Measurements from ENCODE around the gene SUSD6.

Gene SUSD6

DNA sequence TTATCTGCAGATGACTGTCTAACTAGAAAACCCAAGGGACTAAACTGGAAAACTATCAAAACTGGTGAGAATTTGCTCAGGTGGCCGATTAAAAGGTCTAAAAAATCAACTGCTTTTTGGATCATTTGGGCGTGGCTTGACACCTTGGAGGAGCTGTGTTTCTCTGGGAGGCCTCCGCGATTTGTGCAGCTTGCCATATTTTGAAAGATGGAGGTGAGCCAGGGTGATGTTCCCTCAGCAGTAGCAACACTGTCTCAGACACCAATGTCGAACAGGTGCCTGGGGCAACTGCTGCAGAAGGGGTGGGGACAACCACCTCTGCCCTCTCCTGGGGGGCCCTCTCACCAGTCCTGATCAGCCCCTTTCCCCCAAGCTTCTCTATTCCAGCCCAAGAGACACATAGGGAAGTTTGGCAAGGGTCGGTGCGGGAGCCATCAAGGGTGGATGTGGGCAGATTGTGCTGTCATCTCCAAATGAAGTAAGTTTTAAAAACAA, 40.5 kb upstream of the SUSD6 start:
- peak overlapping the region; percentile 93 for H2BK5ac ChIP-seq (ENCODE audit: low read length)
- H3K18ac ChIP-seq (ENCODE audit: low read length): peak overlapping the region; percentile 40
- WGBS, 2 donors (ENCODE audit: extremely low coverage in 2 of 2, insufficient read length in 2 of 2, insufficient replicate concordance in 1 of 2): no CpG with 5 or more reads among the region's 7 CpGs
- no peak overlapping the region for H3K9ac ChIP-seq (ENCODE audit: low read depth, low read length, poor library complexity)
- peaks cover 7 to 15% of the 10 kb centered on the region in 2 donors for H3K9me3 ChIP-seq (replicated peaks in 1 of 2; ENCODE audit: control insufficient read depth in 2 of 2, insufficient read depth in 1 of 2, low read depth in 1 of 2, low read length in 2 of 2)
- no peak overlapping the region for H2BK15ac ChIP-seq (ENCODE audit: low read length)
- H2BK12ac ChIP-seq (ENCODE audit: low read length): no peak overlapping the region
- no peak for DNase-seq (ENCODE audit: low spot score)
- H3K4me1 ChIP-seq (ENCODE audit: control insufficient read depth in 2 of 2, insufficient read depth in 1 of 2, low read depth in 1 of 2, low read length in 2 of 2): peaks cover 4 to 10% of the 10 kb centered on the region in 2 donors
- H3K4me3 ChIP-seq (ENCODE audit: low read length in 2 of 2): no peak overlapping the region
- H3K4me2 ChIP-seq (ENCODE audit: insufficient read depth, low read length, poor library complexity, severe bottlenecking): no peak overlapping the region
- no peak overlapping the region for H3K27ac ChIP-seq (replicated peaks; ENCODE audit: low read length)
- peak overlapping the region; percentile 100 for H2AK5ac ChIP-seq (ENCODE audit: low read depth, low read length)
- no peak overlapping the region for H4K91ac ChIP-seq (ENCODE audit: low read depth, low read length, poor library complexity)
- H2BK120ac ChIP-seq (ENCODE audit: low read depth, low read length): no peak overlapping the region
- H4K8ac ChIP-seq (ENCODE audit: low read depth, low read length): no peak overlapping the region
- no peak overlapping the region for H3K4ac ChIP-seq (ENCODE audit: low read length)
- peaks cover 22 to 29% of the 10 kb centered on the region in 2 donors for H3K36me3 ChIP-seq (replicated peaks in 1 of 2; ENCODE audit: control insufficient read depth in 2 of 2, insufficient read depth in 2 of 2, low read length in 2 of 2)
- H3K14ac ChIP-seq (ENCODE audit: low read length): no peak overlapping the region
- no peak overlapping the region for H2AFZ ChIP-seq (ENCODE audit: low read length)
- H3K27me3 ChIP-seq (ENCODE audit: control insufficient read depth in 3 of 3, insufficient read depth in 3 of 3, low read depth in 1 of 3, low read length in 3 of 3): no peaks in the 10 kb centered on the region
- H3K79me1 ChIP-seq (ENCODE audit: low read depth, low read length): peaks cover 20% of the 10 kb centered on the region
- H3K23ac ChIP-seq (ENCODE audit: low read depth, low read length, poor library complexity): no peak overlapping the region

DNA sequence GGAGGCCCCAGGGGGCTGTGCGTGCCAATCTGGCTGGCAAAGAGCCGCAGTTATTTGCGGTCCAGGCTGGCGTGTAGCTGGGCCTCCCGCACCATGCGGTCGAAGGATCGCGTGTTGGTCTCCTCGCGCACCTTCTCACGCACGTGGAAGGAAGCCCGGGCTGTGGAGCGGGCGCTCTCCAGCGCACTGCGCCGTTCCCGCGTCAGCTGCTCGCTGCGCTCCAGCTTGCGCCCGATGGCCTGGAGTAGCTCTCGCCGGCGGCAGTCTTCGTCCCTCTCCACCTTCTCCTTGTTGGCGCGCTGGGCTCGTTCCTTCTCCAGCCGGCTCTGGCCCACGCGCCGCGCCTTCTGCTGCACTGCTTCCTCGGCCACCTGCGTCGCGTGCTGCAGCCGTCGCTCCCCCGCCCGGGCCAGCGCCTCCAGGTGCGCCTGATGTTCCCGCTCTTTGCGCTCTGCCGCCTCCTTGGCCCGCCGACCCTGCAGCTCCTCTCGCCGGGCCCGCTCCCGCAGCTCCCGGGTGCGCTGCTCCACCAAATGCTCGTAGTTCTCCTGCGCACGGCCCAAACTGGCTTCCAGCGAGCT, 39.9 kb upstream of the SUSD6 start:
- peak overlapping the region; percentile 93 for H2BK5ac ChIP-seq (ENCODE audit: low read length)
- H2BK120ac ChIP-seq (ENCODE audit: low read depth, low read length): no peak overlapping the region
- H3K9me3 ChIP-seq (replicated peaks in 1 of 2; ENCODE audit: control insufficient read depth in 2 of 2, insufficient read depth in 1 of 2, low read depth in 1 of 2, low read length in 2 of 2): peaks cover 7 to 18% of the 10 kb centered on the region in 2 donors
- H4K91ac ChIP-seq (ENCODE audit: low read depth, low read length, poor library complexity): no peak overlapping the region
- peak overlapping the region; percentile 65 for H3K9ac ChIP-seq (ENCODE audit: low read depth, low read length, poor library complexity)
- peaks cover 4 to 10% of the 10 kb centered on the region in 2 donors for H3K4me1 ChIP-seq (ENCODE audit: control insufficient read depth in 2 of 2, insufficient read depth in 1 of 2, low read depth in 1 of 2, low read length in 2 of 2)
- no peaks in the 10 kb centered on the region for H3K27me3 ChIP-seq (ENCODE audit: control insufficient read depth in 3 of 3, insufficient read depth in 3 of 3, low read depth in 1 of 3, low read length in 3 of 3)
- peak overlapping the region; percentile 31 for H2BK15ac ChIP-seq (ENCODE audit: low read length)
- no peak overlapping the region for H2AFZ ChIP-seq (ENCODE audit: low read length)
- H2AK5ac ChIP-seq (ENCODE audit: low read depth, low read length): peak overlapping the region; percentile 100
- peak overlapping the region; percentile 63 for H2BK12ac ChIP-seq (ENCODE audit: low read length)
- H3K23ac ChIP-seq (ENCODE audit: low read depth, low read length, poor library complexity): no peak overlapping the region
- no peak overlapping the region for H3K27ac ChIP-seq (replicated peaks; ENCODE audit: low read length)
- H3K18ac ChIP-seq (ENCODE audit: low read length): peak overlapping the region; percentile 62
- peak overlapping the region; percentile 21 for H4K8ac ChIP-seq (ENCODE audit: low read depth, low read length)
- no peak overlapping the region for H3K4me2 ChIP-seq (ENCODE audit: insufficient read depth, low read length, poor library complexity, severe bottlenecking)
- peaks cover 22 to 29% of the 10 kb centered on the region in 2 donors for H3K36me3 ChIP-seq (replicated peaks in 1 of 2; ENCODE audit: control insufficient read depth in 2 of 2, insufficient read depth in 2 of 2, low read length in 2 of 2)
- WGBS, 2 donors (ENCODE audit: extremely low coverage in 2 of 2, insufficient read length in 2 of 2, insufficient replicate concordance in 1 of 2): no CpG with 5 or more reads among the region's 62 CpGs
- peak overlapping the region in 1 of 2 donors; percentile 53 for H3K4me3 ChIP-seq (ENCODE audit: low read length in 2 of 2)
- H3K79me1 ChIP-seq (ENCODE audit: low read depth, low read length): peaks cover 20% of the 10 kb centered on the region
- no peak overlapping the region for H3K4ac ChIP-seq (ENCODE audit: low read length)
- DNase-seq (ENCODE audit: low spot score): no peak
- H3K14ac ChIP-seq (ENCODE audit: low read length): no peak overlapping the region

DNA sequence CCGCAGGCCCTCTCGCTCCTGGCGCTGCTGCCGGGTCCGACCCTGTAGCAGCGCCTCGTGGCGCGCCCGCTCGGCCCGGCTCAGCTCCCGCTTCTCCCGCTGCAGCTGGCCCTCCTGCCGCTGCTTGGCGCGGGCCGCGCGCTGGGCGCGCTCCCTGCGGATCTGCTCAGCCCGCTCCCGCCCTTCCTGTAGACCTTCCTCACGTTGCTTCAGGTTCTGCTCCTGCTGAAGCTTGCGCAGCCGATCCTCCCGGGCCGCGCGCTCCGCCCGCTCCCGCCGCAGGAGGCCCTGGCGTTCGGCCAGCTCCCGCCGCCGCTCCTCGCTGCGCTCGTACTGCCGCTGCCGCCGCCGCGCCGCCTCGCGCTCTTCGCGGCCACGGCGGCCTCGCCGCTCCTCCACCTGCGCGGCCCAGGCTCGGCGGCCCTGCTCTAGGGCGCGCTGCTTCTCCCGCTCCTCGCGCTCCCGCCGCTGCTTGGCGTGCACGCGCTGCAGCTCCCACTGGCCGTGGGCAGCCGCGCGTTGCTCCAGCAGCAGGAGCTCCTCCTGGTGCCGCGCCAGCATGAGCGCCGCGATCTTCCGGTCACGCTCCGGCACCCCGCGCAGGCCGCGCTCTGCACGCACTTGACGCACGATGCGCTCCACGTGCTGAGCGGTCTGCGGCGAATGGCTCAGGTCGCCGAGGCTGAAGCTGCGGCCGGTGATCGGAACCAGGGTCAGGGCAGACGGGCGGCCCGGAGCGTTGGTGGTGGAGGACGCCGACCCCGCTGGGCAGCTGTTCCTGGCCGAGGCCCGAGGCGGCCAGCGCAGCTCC, 39.2 kb upstream of the SUSD6 start:
- peak overlapping the region in 1 of 2 donors; percentile 1 for H3K4me3 ChIP-seq (ENCODE audit: low read length in 2 of 2)
- H3K4me2 ChIP-seq (ENCODE audit: insufficient read depth, low read length, poor library complexity, severe bottlenecking): no peak overlapping the region
- peak overlapping the region; percentile 100 for H2AK5ac ChIP-seq (ENCODE audit: low read depth, low read length)
- H2BK120ac ChIP-seq (ENCODE audit: low read depth, low read length): peak overlapping the region; percentile 100
- no peak overlapping the region for H4K8ac ChIP-seq (ENCODE audit: low read depth, low read length)
- H3K9me3 ChIP-seq (replicated peaks in 1 of 2; ENCODE audit: control insufficient read depth in 2 of 2, insufficient read depth in 1 of 2, low read depth in 1 of 2, low read length in 2 of 2): peaks cover 7 to 20% of the 10 kb centered on the region in 2 donors
- peaks cover 20% of the 10 kb centered on the region for H3K79me1 ChIP-seq (ENCODE audit: low read depth, low read length)
- peak overlapping the region; percentile 93 for H2BK5ac ChIP-seq (ENCODE audit: low read length)
- DNase-seq (ENCODE audit: low spot score): no peak
- peak overlapping the region; percentile 100 for H3K27ac ChIP-seq (replicated peaks; ENCODE audit: low read length)
- H4K91ac ChIP-seq (ENCODE audit: low read depth, low read length, poor library complexity): peak overlapping the region; percentile 99
- peaks cover 4 to 10% of the 10 kb centered on the region in 2 donors for H3K4me1 ChIP-seq (ENCODE audit: control insufficient read depth in 2 of 2, insufficient read depth in 1 of 2, low read depth in 1 of 2, low read length in 2 of 2)
- H3K14ac ChIP-seq (ENCODE audit: low read length): no peak overlapping the region
- H3K18ac ChIP-seq (ENCODE audit: low read length): peak overlapping the region; percentile 88
- H3K9ac ChIP-seq (ENCODE audit: low read depth, low read length, poor library complexity): peak overlapping the region; percentile 1
- H2AFZ ChIP-seq (ENCODE audit: low read length): no peak overlapping the region
- H3K4ac ChIP-seq (ENCODE audit: low read length): peak overlapping the region; percentile 96
- H2BK12ac ChIP-seq (ENCODE audit: low read length): peak overlapping the region; percentile 91
- H2BK15ac ChIP-seq (ENCODE audit: low read length): peak overlapping the region; percentile 97
- WGBS, 2 donors (ENCODE audit: extremely low coverage in 2 of 2, insufficient read length in 2 of 2, insufficient replicate concordance in 1 of 2): no CpG with 5 or more reads among the region's 112 CpGs
- no peaks in the 10 kb centered on the region for H3K27me3 ChIP-seq (ENCODE audit: control insufficient read depth in 3 of 3, insufficient read depth in 3 of 3, low read depth in 1 of 3, low read length in 3 of 3)
- H3K23ac ChIP-seq (ENCODE audit: low read depth, low read length, poor library complexity): peak overlapping the region; percentile 58
- H3K36me3 ChIP-seq (replicated peaks in 1 of 2; ENCODE audit: control insufficient read depth in 2 of 2, insufficient read depth in 2 of 2, low read length in 2 of 2): peaks cover 22 to 29% of the 10 kb centered on the region in 2 donors

DNA sequence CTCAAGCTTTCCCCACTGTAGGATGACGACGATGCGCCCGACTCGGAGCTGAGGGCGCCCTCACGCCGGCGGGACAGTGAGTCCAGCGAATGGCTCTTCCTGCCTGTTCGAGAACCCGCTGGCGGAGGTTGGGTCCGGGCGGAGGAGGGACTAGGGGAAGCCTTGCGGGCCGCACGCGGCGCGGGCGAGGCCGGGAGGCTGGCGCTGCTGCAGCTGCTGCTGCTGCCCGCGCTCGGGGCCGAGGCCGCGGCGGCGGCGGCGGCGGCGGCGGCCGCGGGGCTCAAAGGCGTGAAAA, 38.6 kb upstream of the SUSD6 start:
- peaks cover 22 to 29% of the 10 kb centered on the region in 2 donors for H3K36me3 ChIP-seq (replicated peaks in 1 of 2; ENCODE audit: control insufficient read depth in 2 of 2, insufficient read depth in 2 of 2, low read length in 2 of 2)
- H2BK120ac ChIP-seq (ENCODE audit: low read depth, low read length): peak overlapping the region; percentile 100
- WGBS, 2 donors (ENCODE audit: extremely low coverage in 2 of 2, insufficient read length in 2 of 2, insufficient replicate concordance in 1 of 2): no CpG with 5 or more reads among the region's 40 CpGs
- H3K4me3 ChIP-seq (ENCODE audit: low read length in 2 of 2): no peak overlapping the region
- no peak overlapping the region for H3K9ac ChIP-seq (ENCODE audit: low read depth, low read length, poor library complexity)
- H2BK15ac ChIP-seq (ENCODE audit: low read length): peak overlapping the region; percentile 97
- peak overlapping the region; percentile 58 for H3K23ac ChIP-seq (ENCODE audit: low read depth, low read length, poor library complexity)
- H2AFZ ChIP-seq (ENCODE audit: low read length): no peak overlapping the region
- no peak for DNase-seq (ENCODE audit: low spot score)
- H2BK12ac ChIP-seq (ENCODE audit: low read length): peak overlapping the region; percentile 91
- H2BK5ac ChIP-seq (ENCODE audit: low read length): peak overlapping the region; percentile 93
- H3K14ac ChIP-seq (ENCODE audit: low read length): no peak overlapping the region
- H3K18ac ChIP-seq (ENCODE audit: low read length): peak overlapping the region; percentile 100
- H3K9me3 ChIP-seq (replicated peaks in 1 of 2; ENCODE audit: control insufficient read depth in 2 of 2, insufficient read depth in 1 of 2, low read depth in 1 of 2, low read length in 2 of 2): peaks cover 7 to 20% of the 10 kb centered on the region in 2 donors
- no peaks in the 10 kb centered on the region for H3K27me3 ChIP-seq (ENCODE audit: control insufficient read depth in 3 of 3, insufficient read depth in 3 of 3, low read depth in 1 of 3, low read length in 3 of 3)
- H3K4me1 ChIP-seq (ENCODE audit: control insufficient read depth in 2 of 2, insufficient read depth in 1 of 2, low read depth in 1 of 2, low read length in 2 of 2): peaks cover 4 to 10% of the 10 kb centered on the region in 2 donors
- peak overlapping the region; percentile 99 for H4K91ac ChIP-seq (ENCODE audit: low read depth, low read length, poor library complexity)
- H3K79me1 ChIP-seq (ENCODE audit: low read depth, low read length): peaks cover 20% of the 10 kb centered on the region
- H3K4ac ChIP-seq (ENCODE audit: low read length): peak overlapping the region; percentile 99
- peak overlapping the region; percentile 100 for H3K27ac ChIP-seq (replicated peaks; ENCODE audit: low read length)
- peak overlapping the region; percentile 99 for H4K8ac ChIP-seq (ENCODE audit: low read depth, low read length)
- peak overlapping the region; percentile 100 for H2AK5ac ChIP-seq (ENCODE audit: low read depth, low read length)
- H3K4me2 ChIP-seq (ENCODE audit: insufficient read depth, low read length, poor library complexity, severe bottlenecking): no peak overlapping the region
